Stomach (tissue), 4 donors: ENCODE results near the gene PRAME.

Experiments used
- CTCF ChIP-seq, 7 experiments: fragments of 450-650 bp in 4 of 7; fragments of 200-600 bp in 3 of 7; sonication (generic) in 3 of 7; IDR thresholded peaks; one replicate each; pipeline ENCODE4 v1.5.1; 2016 to 2019; ENCODE audit warnings: antibody characterized with exemption in 7 of 7, control low read depth in 2 of 7, mild to moderate bottlenecking in 1 of 7
- EP300 ChIP-seq: sonication (generic); formaldehyde crosslinking; IDR thresholded peaks from one replicate; pipeline ENCODE4 v1.6.1; 2017; ENCODE audit warnings: antibody characterized with exemption
- POLR2A ChIP-seq, 4 donors: fragments of 450-650 bp; IDR thresholded peaks; one replicate each; pipeline ENCODE4 v1.6.1; 2016; ENCODE audit warnings: antibody characterized with exemption in 4 of 4, control low read depth in 2 of 4, mild to moderate bottlenecking in 1 of 4, moderate library complexity in 1 of 4
- POLR2AphosphoS5 ChIP-seq, 3 donors: sonication (generic); formaldehyde crosslinking; IDR thresholded peaks; one replicate each; pipeline ENCODE4 v1.6.1; 2016; ENCODE audit warnings: antibody characterized with exemption in 3 of 3

- TF ChIP-seq POLR2AphosphoS5 (IDR thresholded peaks at IDR 0.05) (no peak), CTCF (IDR thresholded peaks at IDR 0.05) (no peak), POLR2A (IDR thresholded peaks at IDR 0.05) (no peak), EP300 (no peak)
Measured at GRCh38 chr22:22603470-22603947, 44.4 kb upstream of the PRAME start.
